Measurements from ENCODE around the gene SNORC. TPM values are rescaled to one million over a fixed set of nuclear protein-coding genes. Genes with fewer than 3 reads are reported as not detected.

The SNORC gene
- total and polyA plus RNA-seq, 2 of the 13 experiments (the other 11 are each of a cell fraction or from before 2014, with no cell fraction given) = 59.1 to 86.1 TPM

GRCh38 chr2:232888839-232889529 is 18.9 kb downstream of the SNORC start:
- Histone ChIP-seq H3K4me2 (ENCODE audit: low read depth, low read length) (no peak overlapping the region), H3K27me3 (ENCODE audit: control insufficient read depth in 1 of 2, insufficient read depth in 2 of 2, low read length in 2 of 2) (no peaks in the 10 kb centered on the region), H3K4me1 (ENCODE audit: insufficient read depth, low read length) (no peaks in the 10 kb centered on the region), H2AFZ (ENCODE audit: low read length) (no peak overlapping the region), H3K27ac (ENCODE audit: extremely low read length, insufficient read depth, low read length) (no peak overlapping the region), H3K4me3 (replicated peaks in 1 of 3; ENCODE audit: insufficient read depth in 1 of 3, low read depth in 2 of 3, low read length in 3 of 3) (no peak overlapping the region), H3K36me3 (replicated peaks in 1 of 2; ENCODE audit: control insufficient read depth in 1 of 2, insufficient read depth in 2 of 2, low read length in 2 of 2) (peaks cover 20 to 44% of the 10 kb centered on the region in 2 experiments), H4K20me1 (ENCODE audit: insufficient read depth, low read length) (no peaks in the 10 kb centered on the region), H3K9ac (ENCODE audit: insufficient read depth, low read depth, low read length) (no peak overlapping the region), H3K79me2 (ENCODE audit: insufficient read depth, low read length) (no peaks in the 10 kb centered on the region), H3K9me3 (ENCODE audit: low read length) (no peaks in the 10 kb centered on the region)
- ChIA-PET POLR2A (no interaction called here), CTCF (ENCODE audit: low intra/inter-chr PET ratio, low total read pairs) (no interaction called here)
- TF ChIP-seq BCL6 (CRISPR knock-in tag; IDR thresholded peaks at IDR 0.05) (no peak), ZSCAN9 (CRISPR knock-in tag; IDR thresholded peaks at IDR 0.05; ENCODE audit: borderline replicate concordance) (no peak), ZNF670 (CRISPR knock-in tag; IDR thresholded peaks at IDR 0.05; ENCODE audit: borderline replicate concordance) (no peak), RORA (CRISPR knock-in tag; IDR thresholded peaks at IDR 0.05) (no peak), ZNF816 (CRISPR knock-in tag; IDR thresholded peaks at IDR 0.05; ENCODE audit: borderline replicate concordance) (no peak), ATRX (CRISPR knock-in tag; IDR thresholded peaks at IDR 0.05; ENCODE audit: borderline replicate concordance) (no peak), KLF12 (CRISPR knock-in tag; IDR thresholded peaks at IDR 0.05; ENCODE audit: borderline replicate concordance) (no peak), ZBTB43 (CRISPR knock-in tag; conservative IDR thresholded peaks at IDR 0.05) (no peak), ARNT2 (CRISPR knock-in tag; IDR thresholded peaks at IDR 0.05; ENCODE audit: low read depth) (no peak), ZNF276 (CRISPR knock-in tag; IDR thresholded peaks at IDR 0.05; ENCODE audit: low read depth) (no peak), E2F5 (CRISPR knock-in tag; conservative IDR thresholded peaks at IDR 0.05) (no peak), MXD3 (CRISPR knock-in tag; IDR thresholded peaks at IDR 0.05) (no peak), ZKSCAN1 (IDR thresholded peaks at IDR 0.05; ENCODE audit: low read length) (no peak), ZBTB7A (CRISPR knock-in tag; IDR thresholded peaks at IDR 0.05) (no peak), CENPT (CRISPR knock-in tag; IDR thresholded peaks at IDR 0.05; ENCODE audit: low read depth) (no peak)
- ATAC-seq (no peak), FAIRE-seq (no peak), DNase-seq (ENCODE audit: low spot score) (no peak)
- in situ Hi-C loops (cut with HindIII; ENCODE audit: extremely low pct_ligation_motif_present, low pct_unique_long_range_greater_than_20kb) = no loop called here
- no TSS peak for BruUV-seq (replicated peaks)
- 95% methylated on average over 14 of the region's 14 CpGs for WGBS (ENCODE audit: low lambda C conversion rate)
- intact Hi-C loops (cut with micrococcal nuclease; ENCODE audit: unreplicated experiment) = no loop called here
